Esophagus mucosa (tissue), 1 donor: ENCODE results near the gene ETFBKMT. TPM values are rescaled to one million over a fixed set of nuclear protein-coding genes. Genes with fewer than 3 reads are reported as not detected.

ENCODE experiments used
- ATAC-seq: fragments of 200-7000 bp; cut with Tn5 transposase; one replicate; pipeline ENCODE4 v1.9.1; 2020
- total RNA-seq: library from RNA; stranded (reverse); gene quantifications from one replicate; pipeline ENCODE4 v1.2.4, GENCODE V29; 2023
- donor health status: DM: yes; HTN: yes; CAD: no.

ETFBKMT gene
- 1.3 TPM for total RNA-seq

DNA sequence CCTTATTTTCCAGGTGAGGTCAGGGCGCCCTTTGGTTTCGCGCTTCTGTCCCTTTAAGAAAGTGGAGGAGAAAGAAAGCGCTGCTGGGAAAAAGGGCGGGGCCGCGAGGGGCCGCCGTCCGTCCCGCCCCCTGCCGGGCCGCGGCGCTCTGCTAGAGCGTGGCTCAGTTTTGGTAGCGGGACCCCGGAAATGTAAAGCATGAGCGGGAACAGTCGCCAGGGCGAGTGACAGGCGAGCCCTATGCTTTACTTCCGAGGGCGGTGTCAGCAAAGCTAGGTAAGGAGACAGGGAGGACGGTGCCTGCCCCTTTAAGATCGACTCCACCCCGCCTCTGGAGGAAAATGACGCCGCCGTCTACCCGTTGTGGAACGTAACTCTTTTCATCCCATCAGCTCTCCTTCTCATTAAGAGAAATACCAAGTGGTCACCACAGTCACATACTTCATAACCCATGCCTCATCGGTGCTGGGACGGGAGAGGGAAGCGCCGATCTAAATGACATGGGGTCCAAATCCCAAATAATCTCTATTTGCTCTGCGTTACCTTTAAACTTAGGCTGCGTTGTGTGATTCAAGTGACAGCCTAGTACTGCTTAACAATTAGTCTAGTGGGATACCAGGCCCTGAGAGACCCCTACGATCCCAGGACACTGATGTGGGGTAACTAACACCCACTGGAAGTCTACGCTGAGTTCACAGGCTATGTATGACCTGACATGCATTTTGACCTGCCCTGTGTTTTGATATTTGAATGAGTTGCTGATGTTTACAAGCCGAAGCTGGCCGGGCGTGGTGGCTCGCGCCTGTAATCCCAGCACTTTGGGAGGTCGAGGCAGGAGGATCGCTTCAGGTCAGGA lies at the start of gene ETFBKMT:
Gene ETFBKMT, plus strand, starts transcription at position 602 of the 856 bp plus-strand sequence. CDS start 2,266 bp downstream, outside the sequence.
- peak; percentile 98 for ATAC-seq

GRCh38 chr12:31612819-31613218 lies 46.7 kb upstream of the ETFBKMT start:
- ATAC-seq: no peak

DNA sequence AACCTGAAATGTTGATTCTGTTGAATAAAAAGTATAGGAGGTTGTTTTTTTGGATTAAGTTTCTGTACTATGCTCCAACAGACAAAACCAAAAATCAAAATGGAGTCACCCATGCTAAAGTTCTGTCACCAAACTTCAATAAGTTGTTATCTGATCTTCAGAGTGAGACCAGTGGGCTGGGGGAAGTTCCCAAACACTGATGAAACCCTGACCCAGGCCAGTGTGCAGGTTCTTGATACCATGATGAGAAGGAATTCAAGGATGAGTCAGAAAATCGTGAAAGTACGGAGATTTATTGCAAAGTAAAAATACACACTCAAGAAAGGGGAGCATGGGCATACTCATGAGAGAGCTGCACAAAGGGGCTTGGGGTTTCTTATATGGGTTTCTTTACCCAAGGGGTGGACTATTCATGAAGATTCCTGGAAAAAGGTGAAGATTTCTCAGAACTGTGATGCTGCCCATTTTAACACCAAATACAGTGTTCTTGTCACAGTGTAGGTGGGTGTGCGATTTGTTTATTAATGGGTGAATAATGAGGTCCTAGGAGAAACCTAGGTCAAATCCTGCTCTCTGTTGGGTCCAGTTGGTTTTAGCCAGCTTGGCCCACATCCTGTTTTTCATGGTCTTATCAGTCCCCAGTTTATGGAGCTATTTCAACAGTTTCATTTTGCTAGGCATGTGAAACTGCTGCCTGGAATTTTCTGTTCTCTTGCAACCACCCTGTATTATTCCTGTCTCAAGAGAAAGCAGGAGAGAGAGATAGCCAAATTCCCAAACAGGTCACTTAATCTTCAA lies 41.1 kb upstream of the ETFBKMT start:
- no peak for ATAC-seq

GRCh38 chr12:31620311-31620710 lies 39.2 kb upstream of the ETFBKMT start:
- no peak for ATAC-seq

GRCh38 chr12:31622038-31622437 lies 37.5 kb upstream of the ETFBKMT start:
- ATAC-seq: no peak

- ATAC-seq: no peak
Observed at GRCh38 chr12:31626270-31626995, 33.1 kb upstream of the ETFBKMT start.

GRCh38 chr12:31627456-31628054 lies 31.9 kb upstream of the ETFBKMT start:
- ATAC-seq: no peak

DNA sequence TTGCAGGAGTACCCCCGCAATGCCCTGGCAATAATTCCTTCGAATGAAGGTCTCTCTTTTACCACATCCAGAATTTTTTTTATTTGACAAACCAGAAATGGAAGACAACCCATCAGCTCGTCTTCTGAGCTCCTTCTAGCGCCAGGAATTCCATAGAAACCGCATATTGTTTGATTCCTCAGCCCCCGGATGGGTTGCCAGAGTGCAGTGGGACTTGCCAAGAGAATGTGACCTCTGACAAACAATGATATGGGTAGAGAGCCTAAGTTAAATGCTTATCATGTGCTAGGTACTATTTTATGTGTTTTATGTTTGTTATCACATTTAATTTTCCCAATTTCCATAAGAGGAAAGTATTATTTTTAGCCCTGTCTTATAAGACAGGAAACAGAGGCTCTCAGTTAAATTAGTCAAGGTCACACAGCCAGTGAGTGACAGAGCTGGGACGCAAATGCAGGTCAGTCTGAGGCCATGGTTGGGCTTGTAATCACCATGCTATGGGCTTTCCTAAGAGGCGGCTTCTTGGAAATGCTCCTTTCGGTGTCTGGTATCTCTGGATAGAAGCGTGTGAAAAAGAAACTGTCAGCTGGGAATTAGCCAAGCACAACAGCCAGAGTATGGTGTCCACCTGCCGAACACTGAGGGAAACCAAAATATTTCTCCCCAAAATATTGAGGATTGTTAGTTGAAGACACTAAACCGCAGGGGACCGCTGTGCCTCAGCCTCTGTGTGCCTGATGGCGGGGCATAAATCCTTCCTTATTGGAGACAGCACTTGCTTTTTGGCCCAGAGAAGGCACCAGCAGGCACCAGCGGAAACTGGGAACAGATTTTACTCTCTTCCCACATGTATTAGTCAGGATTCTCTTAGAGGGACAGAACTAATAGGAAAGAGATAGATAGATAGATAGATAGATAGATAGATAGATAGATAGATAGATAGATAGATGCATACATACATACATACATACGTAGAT lies 29.4 kb upstream of the ETFBKMT start:
- no peak for ATAC-seq

GRCh38 chr12:31631023-31631724 lies 28.3 kb upstream of the ETFBKMT start:
- no peak for ATAC-seq

GRCh38 chr12:31631809-31632208 lies 27.7 kb upstream of the ETFBKMT start:
- ATAC-seq: no peak

- ATAC-seq: no peak
Observed at GRCh38 chr12:31633464-31633863, 26.0 kb upstream of the ETFBKMT start.

GRCh38 chr12:31634620-31635019 lies 24.9 kb upstream of the ETFBKMT start:
- no peak for ATAC-seq

GRCh38 chr12:31641509-31642090 lies 17.9 kb upstream of the ETFBKMT start:
- ATAC-seq: no peak

DNA sequence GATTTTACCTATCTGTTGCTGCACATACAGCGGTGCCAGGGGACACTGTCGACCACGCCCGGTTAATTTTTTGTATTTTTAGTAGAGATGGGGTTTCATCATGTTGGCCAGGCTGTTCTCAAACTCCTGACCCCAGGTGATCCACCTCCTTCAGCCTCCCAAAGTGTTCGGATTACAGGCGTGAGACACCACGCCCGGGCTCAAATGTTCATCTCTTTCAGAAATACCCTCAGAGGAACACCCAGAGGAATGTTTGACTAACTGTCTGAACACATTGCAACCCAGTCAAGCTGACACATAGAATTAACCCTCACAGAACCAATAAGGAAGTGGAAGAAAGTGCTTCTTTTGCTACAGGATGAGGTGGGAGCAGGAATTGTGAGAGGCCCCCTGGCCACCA lies 15.0 kb upstream of the ETFBKMT start:
- ATAC-seq: no peak

- ATAC-seq: no peak
Observed at GRCh38 chr12:31645924-31646323, 13.6 kb upstream of the ETFBKMT start.

- peak; percentile 71 for ATAC-seq
Observed at GRCh38 chr12:31647086-31647491, 12.4 kb upstream of the ETFBKMT start.

DNA sequence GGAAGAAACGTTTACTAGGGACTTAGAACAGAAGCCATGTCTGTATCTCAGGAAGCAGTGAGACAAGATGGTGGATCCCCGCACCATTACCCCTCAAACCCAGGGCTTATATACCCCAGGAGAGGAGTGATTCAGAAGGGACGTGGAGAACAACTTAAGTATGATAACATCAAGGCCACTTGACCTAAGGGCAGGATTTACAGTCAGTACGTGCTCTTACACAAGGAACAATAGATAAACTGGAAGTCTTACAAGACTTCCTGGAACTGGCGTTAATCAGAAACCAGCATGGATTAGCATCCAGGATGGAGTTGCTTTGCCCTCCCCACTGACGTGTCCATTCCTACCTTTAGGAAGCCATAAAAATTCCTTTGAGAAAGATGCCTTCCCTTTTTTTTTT lies 8.6 kb upstream of the ETFBKMT start:
- ATAC-seq: peak; percentile 40

GRCh38 chr12:31651893-31652521 lies 7.5 kb upstream of the ETFBKMT start:
- no peak for ATAC-seq

GRCh38 chr12:31655208-31655607 lies 4.3 kb upstream of the ETFBKMT start:
- ATAC-seq: no peak

DNA sequence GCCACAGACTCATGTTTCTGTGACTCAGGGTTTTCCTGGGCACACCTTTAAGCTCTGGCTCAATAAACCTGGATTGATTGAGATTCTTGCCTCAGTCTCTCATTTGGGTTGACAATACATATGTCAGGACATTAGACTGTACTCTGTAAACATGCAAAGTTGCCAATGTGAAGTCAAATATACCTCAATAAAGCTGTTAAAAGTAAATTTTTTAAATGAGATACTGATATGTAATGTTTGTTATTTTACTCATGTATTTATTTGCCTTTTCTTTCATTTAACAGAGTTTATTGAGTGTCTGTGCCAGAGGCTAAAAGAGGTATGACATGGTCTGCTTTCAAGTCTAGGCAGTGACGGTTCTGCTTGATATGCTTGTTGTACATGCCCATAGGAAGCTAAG lies 3.7 kb upstream of the ETFBKMT start:
- ATAC-seq: no peak
